ENCODE measurements around the gene ARHGAP35.
A peak's percentile ranks its signal among the peaks of the same experiment; 100 is the strongest.
"Not testable (repeated sequence)": the region's sequence is repeated elsewhere in the genome, so short reads cannot be mapped to it uniquely, and the experiment has no call there.

Gene ARHGAP35

DNA sequence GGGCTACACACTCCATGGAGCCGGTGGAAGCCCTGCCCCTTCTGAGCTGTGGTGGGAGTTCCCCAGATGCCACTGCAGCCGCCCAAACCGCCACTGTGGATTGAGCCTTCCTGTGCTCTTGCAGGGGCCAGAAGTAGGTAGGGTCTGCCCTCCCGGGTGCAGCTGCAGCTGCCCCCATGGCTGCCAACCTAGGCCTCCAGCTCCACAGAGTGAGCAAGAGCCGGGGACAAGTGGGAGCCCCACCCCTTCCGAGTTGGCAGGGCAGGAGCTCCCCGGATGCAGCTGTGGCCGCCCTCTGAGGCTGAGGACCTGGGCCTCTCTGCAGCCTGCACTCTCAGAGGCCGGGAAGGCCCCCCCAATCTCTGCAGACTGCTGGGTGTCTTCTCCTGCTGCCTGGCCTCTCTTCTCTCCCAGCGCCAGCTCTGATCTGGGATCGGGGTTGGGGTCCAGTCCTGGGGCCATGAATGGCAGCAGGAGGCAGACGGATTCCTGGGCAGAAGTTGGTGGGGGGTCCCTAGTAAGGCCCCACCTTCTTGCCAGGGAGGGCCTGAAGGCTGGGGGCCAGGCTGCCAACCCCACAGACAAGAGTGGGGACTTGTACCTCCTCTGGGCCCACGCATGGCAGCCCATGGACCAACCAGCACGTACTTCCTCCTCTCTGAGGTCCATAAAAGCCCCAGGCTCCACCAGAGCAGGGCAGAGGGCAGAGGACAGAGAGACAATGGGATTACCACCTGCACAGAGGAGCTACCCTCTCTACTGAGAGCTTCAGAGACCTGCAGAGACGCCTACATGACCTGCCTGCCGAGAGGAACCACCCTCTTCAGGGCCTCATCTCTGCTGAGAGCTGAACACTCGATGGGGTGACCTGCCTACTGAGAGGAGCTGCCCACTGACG lies 39.0 kb upstream of the ARHGAP35 start:
- H3K4me3 ChIP-seq (ENCODE audit: low read length) = no peak overlapping the region
- no peak for DNase-seq (ENCODE audit: low read depth)
- TF ChIP-seq, protein P1, sequence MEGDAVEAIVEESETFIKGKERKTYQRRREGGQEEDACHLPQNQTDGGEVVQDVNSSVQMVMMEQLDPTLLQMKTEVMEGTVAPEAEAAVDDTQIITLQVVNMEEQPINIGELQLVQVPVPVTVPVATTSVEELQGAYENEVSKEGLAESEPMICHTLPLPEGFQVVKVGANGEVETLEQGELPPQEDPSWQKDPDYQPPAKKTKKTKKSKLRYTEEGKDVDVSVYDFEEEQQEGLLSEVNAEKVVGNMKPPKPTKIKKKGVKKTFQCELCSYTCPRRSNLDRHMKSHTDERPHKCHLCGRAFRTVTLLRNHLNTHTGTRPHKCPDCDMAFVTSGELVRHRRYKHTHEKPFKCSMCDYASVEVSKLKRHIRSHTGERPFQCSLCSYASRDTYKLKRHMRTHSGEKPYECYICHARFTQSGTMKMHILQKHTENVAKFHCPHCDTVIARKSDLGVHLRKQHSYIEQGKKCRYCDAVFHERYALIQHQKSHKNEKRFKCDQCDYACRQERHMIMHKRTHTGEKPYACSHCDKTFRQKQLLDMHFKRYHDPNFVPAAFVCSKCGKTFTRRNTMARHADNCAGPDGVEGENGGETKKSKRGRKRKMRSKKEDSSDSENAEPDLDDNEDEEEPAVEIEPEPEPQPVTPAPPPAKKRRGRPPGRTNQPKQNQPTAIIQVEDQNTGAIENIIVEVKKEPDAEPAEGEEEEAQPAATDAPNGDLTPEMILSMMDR (conservative IDR thresholded peaks at IDR 0.05; ENCODE audit: low read length) = no peak

DNA sequence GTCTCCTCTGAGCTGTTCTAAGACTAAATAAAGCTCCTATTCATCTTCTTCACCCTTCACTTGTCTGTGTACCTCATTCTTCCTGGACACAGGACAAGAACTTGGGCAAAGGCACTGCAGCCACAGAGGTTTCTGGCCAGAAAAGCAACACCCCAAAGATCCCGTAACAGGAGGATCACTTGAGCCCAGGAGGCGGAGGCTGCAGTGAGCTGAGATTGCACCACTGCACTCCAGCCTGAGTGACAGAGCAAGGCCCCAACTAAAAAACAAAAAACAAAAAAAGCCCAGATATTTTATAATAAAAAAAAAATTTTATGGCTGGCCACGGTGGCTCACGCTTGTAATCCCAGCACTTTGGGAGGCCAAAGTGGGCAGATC lies 38.4 kb upstream of the ARHGAP35 start:
- DNase-seq (ENCODE audit: low read depth); H3K4me3 ChIP-seq (ENCODE audit: low read length): not testable (repeated sequence)

DNA sequence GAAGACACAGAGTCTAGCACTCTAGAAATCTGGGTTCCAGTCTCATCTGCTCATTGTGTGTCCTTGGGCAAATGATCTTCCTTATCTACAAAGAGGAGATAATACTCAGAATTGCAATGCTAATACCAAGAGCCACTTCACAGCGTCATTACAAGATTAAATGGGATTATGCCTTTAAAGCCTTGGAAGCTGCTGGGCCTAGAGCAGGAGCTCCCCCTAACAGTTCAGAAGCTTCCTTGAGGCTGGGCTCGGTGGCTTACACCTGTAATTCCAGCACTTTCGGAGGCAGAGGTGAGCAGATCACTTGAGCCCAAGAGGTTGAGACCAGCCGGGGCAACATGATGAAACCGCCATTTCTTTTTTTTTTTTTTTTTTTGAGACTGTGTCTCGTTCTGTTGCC lies 37.7 kb upstream of the ARHGAP35 start:
- H3K4me3 ChIP-seq (ENCODE audit: low read length) = no peak overlapping the region
- DNase-seq (ENCODE audit: low read depth) = no peak
- TF ChIP-seq, protein P1 (conservative IDR thresholded peaks at IDR 0.05; ENCODE audit: low read length) = no peak

DNA sequence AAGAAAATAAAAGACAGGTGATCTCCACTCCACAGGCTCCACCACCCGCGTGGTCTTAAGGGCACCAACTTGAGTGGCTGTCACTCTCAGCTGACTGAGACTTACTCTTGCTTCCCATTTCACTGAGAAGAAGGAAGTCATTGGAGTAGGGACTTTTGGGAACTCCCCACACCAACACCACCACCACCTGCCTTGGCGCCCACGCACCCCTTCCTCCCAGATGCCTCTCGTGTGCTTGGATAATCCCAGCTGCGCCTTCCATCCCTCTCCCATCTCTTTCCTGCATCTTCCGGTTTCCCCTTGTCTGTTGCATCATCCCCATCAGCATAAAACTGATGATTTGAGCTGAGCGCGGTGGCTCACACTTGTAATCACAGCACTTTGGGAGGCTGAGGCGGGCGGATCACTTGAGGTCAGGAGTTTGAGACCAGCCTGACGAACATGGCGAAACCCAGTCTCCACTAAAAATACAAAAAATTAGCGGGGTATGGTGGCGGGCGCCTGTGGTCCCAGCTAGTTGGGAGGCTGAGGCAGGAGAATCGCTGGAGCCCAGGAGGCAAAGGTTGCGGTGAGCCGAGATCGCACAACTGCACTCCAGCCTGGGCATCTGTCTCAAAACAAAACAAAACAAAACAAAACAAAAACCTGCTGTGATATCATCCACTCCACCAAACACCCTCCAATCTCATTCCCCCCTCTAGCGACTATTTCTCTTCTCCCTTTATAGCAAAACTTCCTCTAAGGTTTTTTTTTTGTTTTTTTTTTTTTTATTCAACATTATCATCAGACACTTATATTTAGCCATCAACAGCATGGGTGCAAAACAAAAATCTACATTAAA lies 35.7 kb upstream of the ARHGAP35 start:
- no peak overlapping the region for H3K4me3 ChIP-seq (ENCODE audit: low read length)
- DNase-seq (ENCODE audit: low read depth) = peak; percentile 18
- TF ChIP-seq, protein P1 (conservative IDR thresholded peaks at IDR 0.05; ENCODE audit: low read length) = 0 out of 2 replicates have a peak, but pooled peaks have one; percentile 6

DNA sequence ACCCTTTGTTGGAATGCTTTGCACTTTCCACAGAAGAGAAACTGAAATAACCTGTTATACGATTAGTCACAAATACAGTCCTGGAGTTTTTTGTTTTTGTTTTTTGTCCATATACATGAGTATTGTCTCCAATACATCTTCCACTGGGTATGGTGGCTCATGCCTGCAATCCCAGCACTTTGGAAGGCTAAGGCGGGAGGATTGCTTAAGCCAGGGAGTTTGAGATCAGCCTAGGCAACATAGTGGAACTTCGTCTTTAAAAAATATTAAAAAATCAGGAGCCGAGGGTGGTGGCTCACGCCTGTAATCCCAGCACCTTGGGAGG lies 35.1 kb upstream of the ARHGAP35 start:
- no peak overlapping the region for H3K4me3 ChIP-seq (ENCODE audit: low read length)
- TF ChIP-seq, protein P1 (conservative IDR thresholded peaks at IDR 0.05; ENCODE audit: low read length) = no peak
- DNase-seq (ENCODE audit: low read depth) = no peak

DNA sequence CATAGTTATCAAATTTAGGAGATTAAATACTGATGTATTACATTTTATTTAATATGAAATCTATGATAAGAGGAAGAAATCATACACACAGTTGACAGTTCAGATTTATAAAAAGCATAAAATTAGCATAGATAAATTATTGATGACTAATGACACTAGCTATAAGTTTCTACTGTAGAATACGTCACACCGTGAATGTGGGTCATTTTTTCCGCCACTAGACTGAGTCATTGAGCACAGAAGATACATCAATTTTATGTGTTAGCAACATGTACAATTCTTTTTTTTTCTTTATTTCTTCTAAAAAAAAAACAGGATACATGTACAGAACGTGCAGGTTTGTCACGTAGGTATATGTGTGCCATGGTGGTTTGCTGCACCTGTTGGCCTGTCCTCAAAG lies 32.3 kb upstream of the ARHGAP35 start:
- peak; percentile 25 for DNase-seq (ENCODE audit: low read depth)
- TF ChIP-seq, protein P1 (conservative IDR thresholded peaks at IDR 0.05; ENCODE audit: low read length) = no peak
- no peak overlapping the region for H3K4me3 ChIP-seq (ENCODE audit: low read length)

DNA sequence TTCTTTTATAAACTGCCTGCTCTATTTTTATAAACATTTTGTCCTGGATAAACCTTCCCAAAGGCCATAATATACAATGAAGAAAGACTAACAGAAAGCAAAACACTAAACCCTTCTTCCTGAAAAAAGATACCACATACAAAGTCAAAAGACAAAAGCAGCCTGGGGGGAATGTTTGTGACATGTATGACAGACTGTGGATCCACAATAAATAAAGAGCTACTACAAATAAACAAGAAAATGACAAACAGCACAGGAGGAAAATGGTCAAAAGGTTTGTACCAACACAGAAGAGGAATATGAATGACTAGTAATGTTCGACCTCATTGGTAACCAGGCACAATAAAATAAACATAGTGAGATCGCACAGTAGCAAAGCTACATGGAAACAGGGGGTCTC lies 29.9 kb upstream of the ARHGAP35 start:
- DNase-seq (ENCODE audit: low read depth) = no peak
- no peak overlapping the region for H3K4me3 ChIP-seq (ENCODE audit: low read length)
- TF ChIP-seq, protein P1 (conservative IDR thresholded peaks at IDR 0.05; ENCODE audit: low read length) = no peak
